ENCODE data around the gene LONP1. TPM values are rescaled to one million over a fixed set of nuclear protein-coding genes. Genes with fewer than 3 reads are reported as not detected.

Gene LONP1
- 100 to 1,000 TPM in 1 of 4 donors, 10 to 100 TPM in 3; 45.0 to 100 (median 67.9) TPM for total RNA-seq

DNA sequence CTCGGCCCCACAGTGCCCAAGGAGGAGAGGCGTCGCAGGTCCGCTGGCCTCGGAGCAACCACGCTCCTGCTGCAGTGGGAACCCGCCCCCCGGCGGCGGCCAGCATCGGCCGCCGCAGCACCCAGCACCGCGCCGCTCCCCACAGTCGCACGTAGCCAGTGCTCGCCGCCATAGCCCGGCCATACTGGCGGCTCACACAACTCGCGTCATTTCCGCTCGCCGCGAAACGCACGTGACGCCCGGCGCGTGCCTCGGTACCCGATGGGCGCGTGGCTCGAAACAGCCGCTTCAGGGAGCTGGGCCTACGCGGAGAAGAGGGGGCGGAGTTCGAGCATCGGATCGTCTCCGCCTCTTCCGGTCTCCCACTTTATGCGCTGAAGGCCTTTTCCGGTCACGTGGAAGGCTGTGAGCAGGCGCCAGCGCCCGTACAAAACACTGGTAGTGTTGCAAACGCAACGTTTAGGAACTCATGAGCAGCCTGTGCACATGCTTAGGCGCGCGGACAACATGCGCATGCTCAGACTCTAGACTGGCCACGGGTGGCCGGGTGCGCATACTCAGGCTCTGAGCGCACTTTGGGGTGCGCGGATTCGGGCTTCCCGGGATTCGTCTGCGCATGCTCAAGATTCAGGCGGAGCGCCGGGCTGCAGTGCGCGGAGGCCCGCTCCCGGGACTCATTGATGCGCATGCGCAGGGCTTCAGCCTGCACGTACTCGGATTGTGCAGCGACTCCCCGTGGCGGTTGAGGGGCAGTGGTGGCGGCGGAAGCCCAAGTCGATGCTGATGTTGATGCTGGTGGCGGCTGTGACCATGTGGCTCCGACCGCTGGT, at the start of gene LONP1, which contains the start of gene CATSPERD:
Gene LONP1 (minus strand): TSS at position 186 of the 830 bp plus-strand sequence. CDS start 14 bp downstream, at position 172.
Gene CATSPERD (plus strand): TSS at position 677 of the 830 bp plus-strand sequence. CDS start 101 bp downstream, at position 778.
- Histone ChIP-seq H3K4me1 (peaks cover 9 to 16% of the 10 kb centered on the region in 2 donors), H3K27ac (peak within 1 kb of the TSS; percentile 71 to 89 (median 81)), H3K27me3 (no peaks in the 10 kb centered on the region), H3K4me3 (replicated peaks in 1 of 3) (peak within 1 kb of the TSS; percentile 57 to 97 (median 94)), H3K36me3 (no peaks in the 10 kb centered on the region), H3K9me3 (no peaks in the 10 kb centered on the region)
- 0% methylated on average over 21 to 42 of the region's 90 CpGs for WGBS, 2 donors
- intact Hi-C loops (cut with DNase I) = no loop called here
- TF ChIP-seq POLR2A (IDR thresholded peaks at IDR 0.05) = peak in 1 of 2 donors; percentile 64
- TF ChIP-seq, protein P1, sequence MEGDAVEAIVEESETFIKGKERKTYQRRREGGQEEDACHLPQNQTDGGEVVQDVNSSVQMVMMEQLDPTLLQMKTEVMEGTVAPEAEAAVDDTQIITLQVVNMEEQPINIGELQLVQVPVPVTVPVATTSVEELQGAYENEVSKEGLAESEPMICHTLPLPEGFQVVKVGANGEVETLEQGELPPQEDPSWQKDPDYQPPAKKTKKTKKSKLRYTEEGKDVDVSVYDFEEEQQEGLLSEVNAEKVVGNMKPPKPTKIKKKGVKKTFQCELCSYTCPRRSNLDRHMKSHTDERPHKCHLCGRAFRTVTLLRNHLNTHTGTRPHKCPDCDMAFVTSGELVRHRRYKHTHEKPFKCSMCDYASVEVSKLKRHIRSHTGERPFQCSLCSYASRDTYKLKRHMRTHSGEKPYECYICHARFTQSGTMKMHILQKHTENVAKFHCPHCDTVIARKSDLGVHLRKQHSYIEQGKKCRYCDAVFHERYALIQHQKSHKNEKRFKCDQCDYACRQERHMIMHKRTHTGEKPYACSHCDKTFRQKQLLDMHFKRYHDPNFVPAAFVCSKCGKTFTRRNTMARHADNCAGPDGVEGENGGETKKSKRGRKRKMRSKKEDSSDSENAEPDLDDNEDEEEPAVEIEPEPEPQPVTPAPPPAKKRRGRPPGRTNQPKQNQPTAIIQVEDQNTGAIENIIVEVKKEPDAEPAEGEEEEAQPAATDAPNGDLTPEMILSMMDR (IDR thresholded peaks at IDR 0.05) = peak; percentile 79 to 98 (median 92)
- peak; percentile 98 to 99 for DNase-seq

DNA sequence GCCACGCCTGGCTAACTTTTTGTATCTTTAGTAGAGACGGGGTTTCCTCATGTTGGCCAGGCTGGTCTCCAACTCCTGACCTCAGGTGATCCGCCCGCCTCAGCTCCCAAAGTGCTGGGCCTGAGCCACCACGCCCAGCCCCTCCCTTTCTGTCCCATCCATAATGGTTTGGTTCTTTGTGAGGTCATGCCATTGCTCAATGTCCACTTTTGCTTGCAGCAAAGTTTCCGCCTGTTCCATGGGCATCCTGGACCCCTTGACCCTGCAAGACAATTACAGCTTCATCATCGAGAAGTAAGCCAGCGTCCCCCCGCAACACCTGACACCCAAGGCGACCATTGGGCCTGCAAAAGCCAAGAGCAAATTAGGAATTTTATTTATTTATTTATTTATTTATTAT, 48.0 kb upstream of the LONP1 start:
- Histone ChIP-seq H3K4me3 (replicated peaks in 1 of 3) (no peak overlapping the region), H3K27ac (no peak overlapping the region), H3K4me1 (no peaks in the 10 kb centered on the region), H3K36me3 (no peaks in the 10 kb centered on the region), H3K9me3 (no peaks in the 10 kb centered on the region), H3K27me3 (no peaks in the 10 kb centered on the region)
- DNase-seq = no peak
- intact Hi-C loops (cut with DNase I) = no loop called here
- 89 to 92% methylated on average over 10 of the region's 10 CpGs for WGBS, 2 donors
- no peak for TF ChIP-seq POLR2A (IDR thresholded peaks at IDR 0.05)
- TF ChIP-seq, protein P1 (IDR thresholded peaks at IDR 0.05) = no peak

DNA sequence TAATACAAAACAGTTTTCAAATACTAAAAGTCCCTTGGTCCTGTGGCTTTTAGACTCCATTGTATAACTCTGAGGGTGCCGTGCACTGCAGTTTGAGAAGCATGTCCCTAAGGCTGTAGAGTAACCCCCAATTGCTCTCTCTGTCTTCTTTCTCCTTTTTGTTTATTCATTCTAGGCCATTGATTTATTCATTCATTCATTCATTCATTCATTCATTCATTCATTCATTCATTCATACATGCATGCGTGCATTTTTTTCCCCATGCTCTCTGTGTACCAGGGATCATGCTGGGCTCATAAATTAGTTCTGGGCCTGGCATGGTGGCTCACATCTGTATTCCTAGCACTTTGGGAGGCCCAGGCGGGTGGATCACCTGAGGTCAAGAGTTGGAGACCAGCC, 45.3 kb upstream of the LONP1 start:
- no peaks in the 10 kb centered on the region for H3K9me3 ChIP-seq
- WGBS, 2 donors = 93 to 96% methylated on average over 3 of the region's 3 CpGs
- H3K4me1 ChIP-seq = no peaks in the 10 kb centered on the region
- no peak for DNase-seq
- no peak overlapping the region for H3K27ac ChIP-seq
- H3K36me3 ChIP-seq = no peaks in the 10 kb centered on the region
- no peak overlapping the region for H3K4me3 ChIP-seq (replicated peaks in 1 of 3)
- no peaks in the 10 kb centered on the region for H3K27me3 ChIP-seq
- TF ChIP-seq, protein P1 (IDR thresholded peaks at IDR 0.05) = no peak
- TF ChIP-seq POLR2A (IDR thresholded peaks at IDR 0.05) = no peak
- intact Hi-C loops (cut with DNase I) = no loop called here

DNA sequence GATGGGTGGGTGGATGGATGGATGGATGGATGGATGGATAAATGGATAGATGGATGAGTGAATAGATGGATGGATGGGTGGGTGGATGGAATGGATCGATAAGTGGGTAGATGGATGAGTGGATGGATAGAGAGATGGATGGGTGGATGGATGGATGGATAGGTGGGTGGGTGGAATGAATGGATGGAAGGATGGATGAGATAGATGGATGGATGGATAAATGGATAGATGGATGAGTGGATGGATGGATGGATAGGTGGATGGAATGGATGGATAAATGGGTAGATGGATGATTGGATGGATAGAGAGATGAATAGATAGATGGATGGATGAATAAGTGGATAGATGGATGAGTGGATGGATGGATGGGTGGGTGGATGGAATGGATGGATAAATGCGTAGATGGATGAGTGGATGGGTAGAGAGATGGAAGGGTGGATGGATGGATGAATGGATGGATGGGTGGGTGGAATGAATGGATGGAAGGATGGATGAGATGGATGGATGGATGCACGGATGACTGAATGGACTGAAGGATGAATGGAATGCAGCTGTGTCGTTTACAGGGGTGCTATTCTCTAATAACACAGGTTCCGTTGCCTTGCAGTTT, 42.8 kb upstream of the LONP1 start:
- H3K9me3 ChIP-seq = no peaks in the 10 kb centered on the region
- H3K27me3 ChIP-seq = no peaks in the 10 kb centered on the region
- intact Hi-C loops (cut with DNase I) = no loop called here
- WGBS, 2 donors = 88 to 89% methylated on average over 5 of the region's 5 CpGs
- TF ChIP-seq, protein P1 (IDR thresholded peaks at IDR 0.05) = no peak
- TF ChIP-seq POLR2A (IDR thresholded peaks at IDR 0.05) = no peak
- H3K4me3 ChIP-seq (replicated peaks in 1 of 3) = no peak overlapping the region
- H3K36me3 ChIP-seq = no peaks in the 10 kb centered on the region
- no peak overlapping the region for H3K27ac ChIP-seq
- H3K4me1 ChIP-seq = no peaks in the 10 kb centered on the region
- DNase-seq = no peak

DNA sequence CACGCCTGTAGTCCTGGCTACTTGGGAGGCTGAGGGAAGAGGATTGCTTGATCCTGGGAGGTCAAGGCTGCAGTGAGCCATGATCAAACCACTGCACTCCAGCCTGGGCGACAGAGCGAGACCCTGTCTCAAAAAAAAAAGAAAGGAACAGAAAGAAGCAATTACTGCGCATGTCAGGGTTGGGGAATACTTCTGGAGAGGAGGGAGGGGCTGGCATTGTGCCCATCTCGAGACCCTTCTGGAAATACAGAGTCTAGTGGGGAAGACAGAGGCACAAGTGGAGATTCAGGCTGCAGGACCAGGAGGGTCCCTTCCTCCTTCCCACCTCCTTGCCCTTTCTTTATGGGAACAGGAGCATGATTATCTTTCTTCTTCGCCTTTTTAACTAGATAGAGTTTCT, 33.8 kb upstream of the LONP1 start:
- H3K27me3 ChIP-seq = no peaks in the 10 kb centered on the region
- intact Hi-C loops (cut with DNase I) = no loop called here
- H3K27ac ChIP-seq = no peak overlapping the region
- no peaks in the 10 kb centered on the region for H3K36me3 ChIP-seq
- DNase-seq = no peak
- no peaks in the 10 kb centered on the region for H3K4me1 ChIP-seq
- TF ChIP-seq, protein P1 (IDR thresholded peaks at IDR 0.05) = no peak
- no peak for TF ChIP-seq POLR2A (IDR thresholded peaks at IDR 0.05)
- no peaks in the 10 kb centered on the region for H3K9me3 ChIP-seq
- no peak overlapping the region for H3K4me3 ChIP-seq (replicated peaks in 1 of 3)
- WGBS, 2 donors = 50 to 64% methylated on average over 6 of the region's 6 CpGs

All from thyroid gland (tissue), 4 donors.